Measurements from ENCODE around the gene KLHL14. TPM values are rescaled to one million over a fixed set of nuclear protein-coding genes. Genes with fewer than 3 reads are reported as not detected.

KLHL14 gene
- total and polyA plus RNA-seq, 10 of the 15 experiments (the other 5 are each of a cell fraction or from before 2014, with no cell fraction given): 0.03 to 0.05 TPM; not detected in 8

DNA sequence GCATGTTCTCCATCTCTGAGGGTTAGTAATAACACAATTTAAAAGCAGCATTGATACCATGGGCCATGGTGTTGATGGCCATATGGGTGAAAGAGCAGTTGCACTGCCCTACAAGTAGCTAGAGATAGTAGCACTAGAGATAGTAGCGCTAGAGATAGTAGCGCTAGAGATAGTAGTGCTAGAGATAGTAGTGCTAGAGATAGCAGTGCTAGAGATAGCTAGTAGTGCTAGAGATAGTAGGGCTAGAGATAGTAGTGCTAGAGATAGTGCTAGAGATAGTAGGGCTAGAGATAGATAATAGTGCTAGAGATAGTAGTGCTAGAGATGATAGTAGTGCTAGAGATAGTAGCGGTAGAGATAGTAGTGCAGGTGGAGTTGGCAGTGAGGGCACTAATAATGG is 39.5 kb upstream of the KLHL14 start (continued):
- no peak for TF ChIP-seq ZBTB40 (IDR thresholded peaks at IDR 0.05; ENCODE audit: borderline replicate concordance)
- no peak for TF ChIP-seq ZNF207 (IDR thresholded peaks at IDR 0.05; ENCODE audit: borderline replicate concordance)
- TF ChIP-seq CBX5 (IDR thresholded peaks at IDR 0.05; ENCODE audit: low read depth): no peak
- TF ChIP-seq, protein P1, sequence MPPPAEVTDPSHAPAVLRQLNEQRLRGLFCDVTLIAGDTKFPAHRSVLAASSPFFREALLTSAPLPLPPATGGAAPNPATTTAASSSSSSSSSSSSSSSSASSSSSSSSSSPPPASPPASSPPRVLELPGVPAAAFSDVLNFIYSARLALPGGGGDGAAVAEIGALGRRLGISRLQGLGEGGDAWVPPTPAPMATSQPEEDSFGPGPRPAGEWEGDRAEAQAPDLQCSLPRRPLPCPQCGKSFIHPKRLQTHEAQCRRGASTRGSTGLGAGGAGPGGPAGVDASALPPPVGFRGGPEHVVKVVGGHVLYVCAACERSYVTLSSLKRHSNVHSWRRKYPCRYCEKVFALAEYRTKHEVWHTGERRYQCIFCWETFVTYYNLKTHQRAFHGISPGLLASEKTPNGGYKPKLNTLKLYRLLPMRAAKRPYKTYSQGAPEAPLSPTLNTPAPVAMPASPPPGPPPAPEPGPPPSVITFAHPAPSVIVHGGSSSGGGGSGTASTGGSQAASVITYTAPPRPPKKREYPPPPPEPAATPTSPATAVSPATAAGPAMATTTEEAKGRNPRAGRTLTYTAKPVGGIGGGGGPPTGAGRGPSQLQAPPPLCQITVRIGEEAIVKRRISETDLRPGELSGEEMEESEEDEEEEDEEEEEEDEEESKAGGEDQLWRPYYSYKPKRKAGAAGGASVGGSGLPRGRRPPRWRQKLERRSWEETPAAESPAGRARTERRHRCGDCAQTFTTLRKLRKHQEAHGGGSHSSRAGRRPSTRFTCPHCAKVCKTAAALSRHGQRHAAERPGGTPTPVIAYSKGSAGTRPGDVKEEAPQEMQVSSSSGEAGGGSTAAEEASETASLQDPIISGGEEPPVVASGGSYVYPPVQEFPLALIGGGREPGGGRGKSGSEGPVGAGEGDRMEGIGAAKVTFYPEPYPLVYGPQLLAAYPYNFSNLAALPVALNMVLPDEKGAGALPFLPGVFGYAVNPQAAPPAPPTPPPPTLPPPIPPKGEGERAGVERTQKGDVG (CRISPR knock-in tag; IDR thresholded peaks at IDR 0.05): no peak
- TF ChIP-seq, protein P2, sequence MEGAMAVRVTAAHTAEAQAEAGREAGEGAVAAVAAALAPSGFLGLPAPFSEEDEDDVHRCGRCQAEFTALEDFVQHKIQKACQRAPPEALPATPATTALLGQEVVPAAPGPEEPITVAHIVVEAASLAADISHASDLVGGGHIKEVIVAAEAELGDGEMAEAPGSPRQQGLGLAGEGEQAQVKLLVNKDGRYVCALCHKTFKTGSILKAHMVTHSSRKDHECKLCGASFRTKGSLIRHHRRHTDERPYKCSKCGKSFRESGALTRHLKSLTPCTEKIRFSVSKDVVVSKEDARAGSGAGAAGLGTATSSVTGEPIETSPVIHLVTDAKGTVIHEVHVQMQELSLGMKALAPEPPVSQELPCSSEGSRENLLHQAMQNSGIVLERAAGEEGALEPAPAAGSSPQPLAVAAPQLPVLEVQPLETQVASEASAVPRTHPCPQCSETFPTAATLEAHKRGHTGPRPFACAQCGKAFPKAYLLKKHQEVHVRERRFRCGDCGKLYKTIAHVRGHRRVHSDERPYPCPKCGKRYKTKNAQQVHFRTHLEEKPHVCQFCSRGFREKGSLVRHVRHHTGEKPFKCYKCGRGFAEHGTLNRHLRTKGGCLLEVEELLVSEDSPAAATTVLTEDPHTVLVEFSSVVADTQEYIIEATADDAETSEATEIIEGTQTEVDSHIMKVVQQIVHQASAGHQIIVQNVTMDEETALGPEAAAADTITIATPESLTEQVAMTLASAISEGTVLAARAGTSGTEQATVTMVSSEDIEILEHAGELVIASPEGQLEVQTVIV (IDR thresholded peaks at IDR 0.05; ENCODE audit: borderline replicate concordance, partially characterized antibody): no peak
- TF ChIP-seq SIX5 (IDR thresholded peaks at IDR 0.05; ENCODE audit: low read depth, low read length, severe bottlenecking): no peak

Data from GM12878 (cell line).